Measurements from ENCODE around the gene IDE.

- TF ChIP-seq MXI1 (IDR thresholded peaks at IDR 0.05; ENCODE audit: borderline replicate concordance, low read depth, low read length): no peak
- no peak for TF ChIP-seq CTCF (conservative IDR thresholded peaks at IDR 0.05; ENCODE audit: low read depth, low read length)
- TF ChIP-seq POLR2A (IDR thresholded peaks at IDR 0.05; ENCODE audit: low read depth, low read length): no peak
- TF ChIP-seq, protein P1, sequence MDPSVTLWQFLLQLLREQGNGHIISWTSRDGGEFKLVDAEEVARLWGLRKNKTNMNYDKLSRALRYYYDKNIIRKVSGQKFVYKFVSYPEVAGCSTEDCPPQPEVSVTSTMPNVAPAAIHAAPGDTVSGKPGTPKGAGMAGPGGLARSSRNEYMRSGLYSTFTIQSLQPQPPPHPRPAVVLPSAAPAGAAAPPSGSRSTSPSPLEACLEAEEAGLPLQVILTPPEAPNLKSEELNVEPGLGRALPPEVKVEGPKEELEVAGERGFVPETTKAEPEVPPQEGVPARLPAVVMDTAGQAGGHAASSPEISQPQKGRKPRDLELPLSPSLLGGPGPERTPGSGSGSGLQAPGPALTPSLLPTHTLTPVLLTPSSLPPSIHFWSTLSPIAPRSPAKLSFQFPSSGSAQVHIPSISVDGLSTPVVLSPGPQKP (IDR thresholded peaks at IDR 0.05; ENCODE audit: borderline replicate concordance, low read depth, low read length): no peak
- peak; percentile 42; the same call in 1 of the 2 replicates for TF ChIP-seq MAFK (IDR thresholded peaks at IDR 0.05; ENCODE audit: low read depth, low read length)
- no peak for TF ChIP-seq CEBPB (IDR thresholded peaks at IDR 0.05; ENCODE audit: low read depth, low read length)
- TF ChIP-seq, protein P2, sequence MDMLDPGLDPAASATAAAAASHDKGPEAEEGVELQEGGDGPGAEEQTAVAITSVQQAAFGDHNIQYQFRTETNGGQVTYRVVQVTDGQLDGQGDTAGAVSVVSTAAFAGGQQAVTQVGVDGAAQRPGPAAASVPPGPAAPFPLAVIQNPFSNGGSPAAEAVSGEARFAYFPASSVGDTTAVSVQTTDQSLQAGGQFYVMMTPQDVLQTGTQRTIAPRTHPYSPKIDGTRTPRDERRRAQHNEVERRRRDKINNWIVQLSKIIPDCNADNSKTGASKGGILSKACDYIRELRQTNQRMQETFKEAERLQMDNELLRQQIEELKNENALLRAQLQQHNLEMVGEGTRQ (IDR thresholded peaks at IDR 0.05; ENCODE audit: low read depth, low read length): no peak
- no peak for TF ChIP-seq RFX5 (IDR thresholded peaks at IDR 0.05; ENCODE audit: low read depth, low read length)
- TF ChIP-seq SMC3 (IDR thresholded peaks at IDR 0.05; ENCODE audit: low read depth, low read length): no peak
- no peak for TF ChIP-seq MAZ (IDR thresholded peaks at IDR 0.05; ENCODE audit: borderline replicate concordance, low read depth, low read length)
Measured at GRCh38 chr10:92508866-92509265, 65.0 kb downstream of the IDE start.
